K562 (cell line): ENCODE measurements around the gene CACNA2D2. TPM values are rescaled to one million over a fixed set of nuclear protein-coding genes. Genes with fewer than 3 reads are reported as not detected.

ENCODE experiments used
- ATAC-seq: fragments of 200-7000 bp; cut with Tn5 transposase; 3 replicates; pipeline ENCODE4 v1.9.1; 2020; ENCODE audit warnings: moderate library complexity
- BruUV-seq: library from RNA; stranded (reverse); fragments of 400-500 nt; replicated peaks from 2 replicates; lab custom pipeline; 2021; lab: Mats Ljungman, UMichigan
- CTCF ChIA-PET: fragments of 300-600 bp; formaldehyde crosslinking; extraction: SDS; loops from one replicate; lab custom pipeline; 2021; ENCODE audit warnings: low intra/inter-chr PET ratio; lab: Yijun Ruan, JAX
- POLR2A ChIA-PET: fragments of 300-600, 350-650 bp; sonication (Branson Sonifier 250); formaldehyde crosslinking; extraction: SDS; loops from one replicate; lab custom pipeline; 2021; ENCODE audit warnings: antibody characterized with exemption, inconsistent platforms; lab: Yijun Ruan, JAX
- DNase-seq, 4 experiments: peaks; one replicate each; pipeline versions ENCODE4 v3.0.0 to v3.0.0-alpha.2; 2011 to 2018; ENCODE audit warnings: low spot score in 3 of 4, mixed read lengths in 3 of 4; ENCODE audit errors: extremely low read depth in 1 of 4
- FAIRE-seq: peaks from 2 replicates; lab custom pipeline; 2011; peaks lifted over from hg19 to GRCh38; lab: Jason Lieb, UNC
- H2AFZ ChIP-seq: 2 replicates; pipeline ENCODE4 v1.6.0; 2011; ENCODE audit warnings: low read depth, low read length, control low read depth, inconsistent platforms
- H3K27ac ChIP-seq: fragments of 200-600 bp; 3 replicates; pipeline ENCODE4 v1.8.0; 2011; ENCODE audit warnings: low read depth, mild to moderate bottlenecking, control low read depth, inconsistent platforms, low read length, moderate library complexity, mixed read lengths; ENCODE audit errors: extremely low read depth
- H3K27me3 ChIP-seq, 2 experiments: fragments of 300-600 bp in 1 of 2; 2 replicates in 1 of 2; 3 replicates in 1 of 2; pipeline versions ENCODE4 v1.6.0 to v1.8.0; 2011; ENCODE audit warnings: inconsistent platforms in 2 of 2, low read length in 2 of 2, mild to moderate bottlenecking in 1 of 2, mixed read lengths in 1 of 2, moderate library complexity in 1 of 2; ENCODE audit not compliant: control insufficient read depth in 2 of 2, insufficient read depth in 2 of 2
- H3K36me3 ChIP-seq: fragments of 300-600 bp; 3 replicates; pipeline ENCODE4 v1.8.0; 2011; ENCODE audit warnings: mild to moderate bottlenecking, low read length, inconsistent platforms; ENCODE audit not compliant: control insufficient read depth, insufficient read depth
- H3K4me1 ChIP-seq, 2 experiments: fragments of 200-600 bp in 1 of 2; replicated peaks in 1 of 2; 2 replicates in 1 of 2; 3 replicates in 1 of 2; pipeline versions ENCODE4 v1.5.1 to v1.8.0; 2011; ENCODE audit warnings: inconsistent platforms in 2 of 2, low read length in 2 of 2, mild to moderate bottlenecking in 1 of 2, mixed read lengths in 1 of 2, moderate library complexity in 1 of 2; ENCODE audit not compliant: control insufficient read depth in 2 of 2, insufficient read depth in 2 of 2
- H3K4me2 ChIP-seq: 2 replicates; pipeline ENCODE4 v1.6.1; 2011; ENCODE audit warnings: low read length, control low read depth, inconsistent platforms, mixed read lengths; ENCODE audit not compliant: insufficient read depth
- H3K4me3 ChIP-seq: fragments of 200-600 bp; sonication (generic), shearing (Covaris generic); 2 replicates; pipeline ENCODE4 v1.5.1; 2016; ENCODE audit warnings: control low read depth, inconsistent platforms
- H3K79me2 ChIP-seq: fragments of 200-600 bp; 3 replicates; pipeline ENCODE4 v1.8.0; 2011; ENCODE audit warnings: low read length, inconsistent platforms; ENCODE audit not compliant: control insufficient read depth, insufficient read depth
- H3K9ac ChIP-seq, 2 experiments: 2 replicates each; pipeline versions ENCODE4 v1.6.0 to v1.6.1; 2011; ENCODE audit warnings: low read depth in 2 of 2, low read length in 2 of 2, control low read depth in 1 of 2, inconsistent platforms in 1 of 2, mild to moderate bottlenecking in 1 of 2, mixed read lengths in 1 of 2; ENCODE audit not compliant: insufficient read depth in 1 of 2
- H3K9me1 ChIP-seq: one replicate; pipeline ENCODE4 v1.6.0; 2011; ENCODE audit warnings: inconsistent platforms, mild to moderate bottlenecking, low read length, moderate library complexity; ENCODE audit not compliant: control insufficient read depth, insufficient read depth
- H3K9me3 ChIP-seq: replicated peaks from 2 replicates; pipeline ENCODE4 v1.5.1; 2011; ENCODE audit warnings: low read depth, low read length, inconsistent platforms; ENCODE audit not compliant: control insufficient read depth, insufficient read depth
- H4K20me1 ChIP-seq: replicated peaks from 2 replicates; pipeline ENCODE4 v1.6.1; 2011; ENCODE audit warnings: low read length, inconsistent platforms, mixed read lengths; ENCODE audit not compliant: control insufficient read depth, insufficient read depth
- FOS ChIP-seq: IDR thresholded peaks from 3 replicates; pipeline ENCODE4 v1.6.1; 2011; ENCODE audit not compliant: insufficient read length; ENCODE audit errors: extremely low read depth
- NFIC ChIP-seq: fragments of 450-650 bp; IDR thresholded peaks from 2 replicates; pipeline ENCODE4 v1.6.1; 2017; ENCODE audit warnings: mild to moderate bottlenecking, inconsistent platforms
- TBP ChIP-seq: optimal IDR thresholded peaks from 2 replicates; pipeline ENCODE3; 2011; ENCODE audit warnings: low read depth, low read length, improper control_type of control experiment
- ZNF263 ChIP-seq: sonication (generic); formaldehyde crosslinking; IDR thresholded peaks from 2 replicates; pipeline ENCODE4 v1.8.0; 2022; ENCODE audit warnings: mild to moderate bottlenecking, missing genetic modification reagents, borderline replicate concordance
- WGBS: fragments of 100-300 bp; shearing (Covaris generic); methylation state at CpG from one replicate; pipeline ENCODE4 v1.1.6; 2016; ENCODE audit warnings: low coverage, mixed read lengths; ENCODE audit not compliant: insufficient coverage; ENCODE audit errors: missing lambda C conversion rate; 5-methylcytosine and 5-hydroxymethylcytosine counted together
- in situ Hi-C: fragments of 300-500 bp; cut with MboI; formaldehyde crosslinking; loops from 4 replicates; pipeline ENCODE4 v1.15.0; 2018; ENCODE audit warnings: inconsistent platforms, mixed read lengths
- intact Hi-C: fragments of 100-400 bp; cut with micrococcal nuclease; formaldehyde crosslinking; loops from 2 replicates; pipeline ENCODE4 v1.14.2; 2022
- polyA plus RNA-seq, 8 experiments: library from polyadenylated mRNA; depleted of rRNA in 4 of 8; stranded (reverse) in 5 of 8; unstranded in 3 of 8; fragments of >200 nt; fragmentation: Nextera tagmentation in 2 of 8; fragmentation: Illumina TruSeq in 1 of 8; extraction: Ambion mirVana in 2 of 8; extraction: Trizol in 1 of 8; gene quantifications; 2 replicates each; pipeline versions ENCODE4 v1.2.1 to v1.2.3, GENCODE V29; 2011 to 2014; ENCODE audit warnings: inconsistent platforms in 1 of 8, missing spikeins in 1 of 8
- total RNA-seq, 7 experiments: library from RNA; depleted of rRNA in 6 of 7; stranded (reverse); fragments of >200 nt in 6 of 7; fragmentation: Illumina TruSeq in 2 of 7; extraction: Trizol in 2 of 7; gene quantifications; 2 replicates each; pipeline versions ENCODE4 v1.2.1 to v1.2.3, GENCODE V29; 2011 to 2021; ENCODE audit warnings: low replicate concordance in 1 of 7
- TF ChIP-seq, protein P1 (sequence below): fragments of 250-450 bp; sonication (Bioruptor Pico); IDR thresholded peaks from 2 replicates; pipeline ENCODE4 v1.4.0; 2020
- TF ChIP-seq, protein P2 (sequence below), 3 experiments: fragments of 200-800 bp in 1 of 3; sonication (Bioruptor generic) in 1 of 3; sonication (generic) in 1 of 3; formaldehyde crosslinking in 1 of 3; IDR thresholded peaks; 2 replicates each; pipeline versions ENCODE4 v1.6.1 to v1.8.0; 2016 to 2022; ENCODE audit warnings: mild to moderate bottlenecking in 2 of 3, missing compliant biosample characterization in 2 of 3, missing genetic modification characterization in 2 of 3, missing genetic modification reagents in 1 of 3

The CACNA2D2 gene
- total and polyA plus RNA-seq, 9 of the 15 experiments (the other 6 are each of a cell fraction or from before 2014, with no cell fraction given): 0.11 to 0.58 (median 0.36) TPM; not detected in 2

DNA sequence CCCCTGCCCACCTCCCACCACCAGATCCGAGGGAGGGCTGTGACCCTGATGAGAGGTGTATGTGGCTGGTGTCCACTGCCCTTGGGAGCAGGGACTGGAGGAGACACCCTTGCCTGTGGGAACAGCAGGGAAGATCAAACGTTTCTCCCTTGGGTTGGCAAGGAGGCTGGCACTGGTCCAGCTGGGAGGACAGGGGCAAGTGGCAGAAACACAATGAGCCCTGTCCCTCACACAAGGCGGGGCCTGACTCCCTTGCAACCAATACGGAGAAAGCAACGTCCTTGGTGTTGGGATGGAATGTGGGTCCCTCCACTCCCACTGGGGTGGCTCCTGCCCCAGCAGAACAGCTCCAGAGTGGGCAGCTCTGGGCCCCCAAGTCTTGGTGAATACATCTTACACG lies 186.1 kb downstream of the CACNA2D2 start:
- H3K9ac ChIP-seq: peak overlapping the region in 1 of 2 experiments; percentile 86; a peak in 2 of 4 replicates
- peaks cover 22% of the 10 kb centered on the region for H3K79me2 ChIP-seq
- no peak for ATAC-seq
- POLR2A ChIA-PET: interaction anchor here (0.7 to 1.1 kb wide), 5 partner anchors 11 to 543 kb away, joined by 3 to 5 read pairs (median 3); partner anchors contain the start of genes HYAL3, NAA80 and TUSC2
- FAIRE-seq: no peak
- H4K20me1 ChIP-seq: no peaks in the 10 kb centered on the region
- peaks cover 20% of the 10 kb centered on the region; the same call in 2 of the 3 replicates for H3K36me3 ChIP-seq
- intact Hi-C loops: no loop called here
- H2AFZ ChIP-seq: no peak overlapping the region
- no peaks in the 10 kb centered on the region for H3K27me3 ChIP-seq
- BruUV-seq: no TSS peak
- 30% methylated on average over 4 of the region's 6 CpGs for WGBS
- TF ChIP-seq NFIC: peak; percentile 62
- peak; percentile 5 for TF ChIP-seq TBP
- no peak for TF ChIP-seq ZNF263 (CRISPR knock-in tag)
- TF ChIP-seq, all 486 proteins: peak for 2
- no peak for DNase-seq
- in situ Hi-C loops: no loop called here
- CTCF ChIA-PET: no interaction called here
- H3K9me3 ChIP-seq: no peaks in the 10 kb centered on the region
- peak overlapping the region; percentile 47; the same call in 2 of the 3 replicates for H3K27ac ChIP-seq
- peak overlapping the region; percentile 65 for H3K4me2 ChIP-seq
- no peaks in the 10 kb centered on the region for H3K9me1 ChIP-seq
- no peak overlapping the region for H3K4me3 ChIP-seq
- peaks cover 27 to 59% of the 10 kb centered on the region in 2 experiments for H3K4me1 ChIP-seq

DNA sequence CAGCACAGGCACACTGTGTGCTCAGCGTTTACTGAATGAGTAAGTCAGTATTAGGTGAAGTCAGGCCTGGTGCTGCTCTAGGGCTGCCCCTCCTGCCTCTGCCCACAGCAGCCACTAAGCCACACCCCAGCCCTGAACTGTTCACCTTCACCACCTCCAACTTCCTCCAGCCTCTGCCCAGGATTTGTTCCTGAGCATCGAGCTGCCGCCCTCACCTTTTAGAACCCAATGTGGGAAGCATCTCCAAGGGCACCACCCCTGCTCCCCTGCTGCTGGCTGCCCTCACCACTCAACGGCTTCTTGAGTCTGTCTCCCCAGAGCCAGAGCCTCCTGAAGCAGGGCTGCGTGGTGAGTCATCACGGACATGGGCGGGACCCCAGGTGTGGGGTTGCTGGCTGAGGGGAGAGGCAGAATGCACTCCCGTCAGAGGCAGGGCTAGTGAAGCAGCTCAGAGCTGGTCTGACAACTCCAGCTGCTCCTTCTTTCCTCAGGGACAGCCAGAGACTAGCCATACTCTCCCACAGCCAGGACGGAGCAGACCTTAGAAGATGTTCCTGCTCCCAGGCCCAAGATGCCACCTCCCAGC lies 186.7 kb downstream of the CACNA2D2 start:
- POLR2A ChIA-PET: interaction anchor here (0.7 to 1.1 kb wide), 4 partner anchors 11 to 543 kb away, joined by 3 to 5 read pairs (median 4); partner anchors contain the start of gene TUSC2
- no peaks in the 10 kb centered on the region for H4K20me1 ChIP-seq
- in situ Hi-C loops (no loop called here), intact Hi-C loops (no loop called here)
- peak; percentile 89 for FAIRE-seq
- 4% methylated on average over 4 of the region's 9 CpGs for WGBS
- H3K27me3 ChIP-seq: no peaks in the 10 kb centered on the region
- H2AFZ ChIP-seq: no peak overlapping the region
- H3K4me3 ChIP-seq: no peak overlapping the region
- CTCF ChIA-PET: no interaction called here
- H3K9ac ChIP-seq: peak overlapping the region in 1 of 2 experiments; percentile 86; a peak in 2 of 4 replicates
- H3K79me2 ChIP-seq: peaks cover 22% of the 10 kb centered on the region
- peak overlapping the region; percentile 65 for H3K4me2 ChIP-seq
- peak; percentile 75 for ATAC-seq
- peak overlapping the region; percentile 47; the same call in 2 of the 3 replicates for H3K27ac ChIP-seq
- DNase-seq: peak; percentile 62 to 85 (median 66)
- H3K9me1 ChIP-seq: no peaks in the 10 kb centered on the region
- H3K4me1 ChIP-seq: peaks cover 23 to 53% of the 10 kb centered on the region in 2 experiments
- peaks cover 20% of the 10 kb centered on the region; the same call in 2 of the 3 replicates for H3K36me3 ChIP-seq
- BruUV-seq: no TSS peak
- H3K9me3 ChIP-seq: no peaks in the 10 kb centered on the region
- TF ChIP-seq, protein P1, sequence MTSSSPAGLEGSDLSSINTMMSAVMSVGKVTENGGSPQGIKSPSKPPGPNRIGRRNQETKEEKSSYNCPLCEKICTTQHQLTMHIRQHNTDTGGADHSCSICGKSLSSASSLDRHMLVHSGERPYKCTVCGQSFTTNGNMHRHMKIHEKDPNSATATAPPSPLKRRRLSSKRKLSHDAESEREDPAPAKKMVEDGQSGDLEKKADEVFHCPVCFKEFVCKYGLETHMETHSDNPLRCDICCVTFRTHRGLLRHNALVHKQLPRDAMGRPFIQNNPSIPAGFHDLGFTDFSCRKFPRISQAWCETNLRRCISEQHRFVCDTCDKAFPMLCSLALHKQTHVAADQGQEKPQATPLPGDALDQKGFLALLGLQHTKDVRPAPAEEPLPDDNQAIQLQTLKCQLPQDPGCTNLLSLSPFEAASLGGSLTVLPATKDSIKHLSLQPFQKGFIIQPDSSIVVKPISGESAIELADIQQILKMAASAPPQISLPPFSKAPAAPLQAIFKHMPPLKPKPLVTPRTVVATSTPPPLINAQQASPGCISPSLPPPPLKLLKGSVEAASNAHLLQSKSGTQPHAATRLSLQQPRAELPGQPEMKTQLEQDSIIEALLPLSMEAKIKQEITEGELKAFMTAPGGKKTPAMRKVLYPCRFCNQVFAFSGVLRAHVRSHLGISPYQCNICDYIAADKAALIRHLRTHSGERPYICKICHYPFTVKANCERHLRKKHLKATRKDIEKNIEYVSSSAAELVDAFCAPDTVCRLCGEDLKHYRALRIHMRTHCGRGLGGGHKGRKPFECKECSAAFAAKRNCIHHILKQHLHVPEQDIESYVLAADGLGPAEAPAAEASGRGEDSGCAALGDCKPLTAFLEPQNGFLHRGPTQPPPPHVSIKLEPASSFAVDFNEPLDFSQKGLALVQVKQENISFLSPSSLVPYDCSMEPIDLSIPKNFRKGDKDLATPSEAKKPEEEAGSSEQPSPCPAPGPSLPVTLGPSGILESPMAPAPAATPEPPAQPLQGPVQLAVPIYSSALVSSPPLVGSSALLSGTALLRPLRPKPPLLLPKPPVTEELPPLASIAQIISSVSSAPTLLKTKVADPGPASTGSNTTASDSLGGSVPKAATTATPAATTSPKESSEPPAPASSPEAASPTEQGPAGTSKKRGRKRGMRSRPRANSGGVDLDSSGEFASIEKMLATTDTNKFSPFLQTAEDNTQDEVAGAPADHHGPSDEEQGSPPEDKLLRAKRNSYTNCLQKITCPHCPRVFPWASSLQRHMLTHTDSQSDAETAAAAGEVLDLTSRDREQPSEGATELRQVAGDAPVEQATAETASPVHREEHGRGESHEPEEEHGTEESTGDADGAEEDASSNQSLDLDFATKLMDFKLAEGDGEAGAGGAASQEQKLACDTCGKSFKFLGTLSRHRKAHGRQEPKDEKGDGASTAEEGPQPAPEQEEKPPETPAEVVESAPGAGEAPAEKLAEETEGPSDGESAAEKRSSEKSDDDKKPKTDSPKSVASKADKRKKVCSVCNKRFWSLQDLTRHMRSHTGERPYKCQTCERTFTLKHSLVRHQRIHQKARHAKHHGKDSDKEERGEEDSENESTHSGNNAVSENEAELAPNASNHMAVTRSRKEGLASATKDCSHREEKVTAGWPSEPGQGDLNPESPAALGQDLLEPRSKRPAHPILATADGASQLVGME (CRISPR knock-in tag): no peak
- TF ChIP-seq, protein P2, sequence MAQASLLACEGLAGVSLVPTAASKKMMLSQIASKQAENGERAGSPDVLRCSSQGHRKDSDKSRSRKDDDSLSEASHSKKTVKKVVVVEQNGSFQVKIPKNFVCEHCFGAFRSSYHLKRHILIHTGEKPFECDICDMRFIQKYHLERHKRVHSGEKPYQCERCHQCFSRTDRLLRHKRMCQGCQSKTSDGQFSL (CRISPR knock-in tag; IDR thresholded peaks at IDR 0.05): no peak
- TF ChIP-seq, protein P2 (tag; IDR thresholded peaks at IDR 0.05): no peak
- TF ChIP-seq FOS: peak; percentile 23
